Endothelial cell of umbilical vein (primary cell): Measurements from ENCODE around the gene DNAH6.

Experiments used
- EZH2 ChIP-seq: IDR thresholded peaks from 2 replicates; pipeline ENCODE4 v1.6.1; 2012; ENCODE audit warnings: borderline replicate concordance, low read depth, mild to moderate bottlenecking, moderate library complexity, low read length, inconsistent platforms; ENCODE audit not compliant: severe bottlenecking
- POLR2A ChIP-seq: IDR thresholded peaks from 2 replicates; pipeline ENCODE4 v1.6.1; 2012; ENCODE audit warnings: low read depth, mild to moderate bottlenecking, control low read depth, low read length
- POLR2AphosphoS5 ChIP-seq: IDR thresholded peaks from 2 replicates; pipeline ENCODE4 v1.6.1; 2012; ENCODE audit warnings: low read depth, mild to moderate bottlenecking, control low read depth, low read length, moderate library complexity; ENCODE audit not compliant: insufficient read depth
- TF ChIP-seq, protein P1 (sequence below), 2 donors: IDR thresholded peaks; 1 replicate in 1 of 2; 2 replicates in 1 of 2; pipeline ENCODE4 v1.5.1; 2011; ENCODE audit warnings: low read length in 2 of 2, mild to moderate bottlenecking in 2 of 2, moderate library complexity in 2 of 2, control low read depth in 1 of 2, inconsistent platforms in 1 of 2, low read depth in 1 of 2; ENCODE audit not compliant: insufficient read depth in 1 of 2; ENCODE audit errors: extremely low read depth in 1 of 2
- TF ChIP-seq, protein P2 (sequence below): IDR thresholded peaks from 2 replicates; pipeline ENCODE4 v1.6.1; 2011; ENCODE audit not compliant: insufficient read depth, insufficient read length

DNA sequence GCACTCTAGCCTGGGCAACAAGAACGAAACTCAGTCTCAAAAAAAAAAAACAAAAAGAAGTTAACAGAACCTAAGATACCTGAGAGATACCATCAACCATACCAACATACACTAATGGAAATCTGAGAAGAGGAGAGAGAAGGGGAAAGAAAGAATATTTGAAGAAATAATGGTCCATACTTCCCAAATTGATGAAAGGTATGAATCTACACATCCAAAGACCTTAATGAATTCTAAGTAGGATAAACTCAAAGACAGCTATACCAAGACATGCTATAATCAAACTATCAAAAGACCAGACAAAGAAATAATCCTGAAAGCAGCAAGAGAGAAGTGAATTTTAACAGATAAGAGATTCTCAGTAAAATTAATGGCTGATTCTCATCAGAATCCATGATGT is 255.0 kb downstream of the DNAH6 start:
- TF ChIP-seq POLR2A: no peak
- no peak for TF ChIP-seq EZH2
- TF ChIP-seq, protein P1, sequence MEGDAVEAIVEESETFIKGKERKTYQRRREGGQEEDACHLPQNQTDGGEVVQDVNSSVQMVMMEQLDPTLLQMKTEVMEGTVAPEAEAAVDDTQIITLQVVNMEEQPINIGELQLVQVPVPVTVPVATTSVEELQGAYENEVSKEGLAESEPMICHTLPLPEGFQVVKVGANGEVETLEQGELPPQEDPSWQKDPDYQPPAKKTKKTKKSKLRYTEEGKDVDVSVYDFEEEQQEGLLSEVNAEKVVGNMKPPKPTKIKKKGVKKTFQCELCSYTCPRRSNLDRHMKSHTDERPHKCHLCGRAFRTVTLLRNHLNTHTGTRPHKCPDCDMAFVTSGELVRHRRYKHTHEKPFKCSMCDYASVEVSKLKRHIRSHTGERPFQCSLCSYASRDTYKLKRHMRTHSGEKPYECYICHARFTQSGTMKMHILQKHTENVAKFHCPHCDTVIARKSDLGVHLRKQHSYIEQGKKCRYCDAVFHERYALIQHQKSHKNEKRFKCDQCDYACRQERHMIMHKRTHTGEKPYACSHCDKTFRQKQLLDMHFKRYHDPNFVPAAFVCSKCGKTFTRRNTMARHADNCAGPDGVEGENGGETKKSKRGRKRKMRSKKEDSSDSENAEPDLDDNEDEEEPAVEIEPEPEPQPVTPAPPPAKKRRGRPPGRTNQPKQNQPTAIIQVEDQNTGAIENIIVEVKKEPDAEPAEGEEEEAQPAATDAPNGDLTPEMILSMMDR (IDR thresholded peaks at IDR 0.05; ENCODE audit: extremely low read depth in 1 of 2, insufficient read depth in 1 of 2, low read depth in 1 of 2, low read length in 2 of 2): no peak
- TF ChIP-seq, protein P2, sequence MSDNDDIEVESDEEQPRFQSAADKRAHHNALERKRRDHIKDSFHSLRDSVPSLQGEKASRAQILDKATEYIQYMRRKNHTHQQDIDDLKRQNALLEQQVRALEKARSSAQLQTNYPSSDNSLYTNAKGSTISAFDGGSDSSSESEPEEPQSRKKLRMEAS: no peak
- no peak for TF ChIP-seq POLR2AphosphoS5
